ENCODE data around the gene THY1. TPM values are rescaled to one million over a fixed set of nuclear protein-coding genes. Genes with fewer than 3 reads are reported as not detected.

THY1 gene
- polyA plus RNA-seq, 1 donor (not counting 4 experiments of a cell fraction or from before 2014, with no cell fraction given), result 2.4 TPM

DNA sequence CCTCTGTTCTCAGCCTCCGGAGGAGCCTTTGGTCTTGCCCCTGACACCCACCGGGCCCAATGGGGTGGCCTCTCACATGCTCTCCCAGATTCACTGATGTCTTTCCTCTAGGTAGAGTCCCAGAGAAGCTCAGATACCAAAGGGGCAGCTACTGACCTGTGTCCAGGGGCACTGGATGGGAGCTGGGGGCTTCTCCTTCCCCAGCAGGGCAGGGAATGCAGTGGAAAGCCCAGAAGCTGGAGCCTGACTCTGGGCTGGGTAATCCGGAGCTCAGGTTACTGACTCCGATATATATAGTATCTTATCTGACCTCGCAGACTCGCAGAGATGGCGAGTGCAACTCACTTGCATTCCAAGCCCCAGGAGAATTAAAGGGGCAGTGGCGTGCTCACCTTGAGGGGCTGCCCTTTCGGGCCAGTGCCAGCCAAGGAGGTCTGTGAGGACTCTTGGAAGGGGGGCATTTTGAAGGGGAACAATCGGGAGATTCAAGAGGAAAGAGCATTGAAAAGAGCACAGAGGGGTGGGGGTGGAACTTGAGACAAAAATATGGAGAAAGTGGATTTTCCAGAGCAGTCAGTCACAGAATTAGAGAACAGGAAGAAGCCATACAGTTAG, 44.0 kb downstream of the THY1 start:
- Histone ChIP-seq H2AFZ (ENCODE audit: control insufficient read depth, low read length) (no peak overlapping the region), H3K4me3 (ENCODE audit: control insufficient read depth in 2 of 3, extremely low read depth in 1 of 3, insufficient read depth in 2 of 3, low read depth in 1 of 3, low read length in 3 of 3) (no peak overlapping the region), H3K36me3 (ENCODE audit: control insufficient read depth in 2 of 2, extremely low read depth in 1 of 2, insufficient read depth in 2 of 2, low read length in 2 of 2) (no peaks in the 10 kb centered on the region), H3K9ac (ENCODE audit: control insufficient read depth, extremely low read depth, insufficient read depth, low read length) (no peak overlapping the region), H3K4me2 (ENCODE audit: control insufficient read depth, extremely low read depth, insufficient read depth, low read depth, low read length) (no peak overlapping the region), H3K9me1 (ENCODE audit: control insufficient read depth, extremely low read depth, insufficient read depth, low read length) (peaks cover 2% of the 10 kb centered on the region), H3K27me3 (ENCODE audit: control insufficient read depth, extremely low read depth, insufficient read depth, low read length) (peaks cover 3% of the 10 kb centered on the region), H3K9me3 (ENCODE audit: control insufficient read depth, low read depth, low read length) (no peaks in the 10 kb centered on the region), H3K4me1 (ENCODE audit: control insufficient read depth, extremely low read depth, insufficient read depth, low read length) (peaks cover 34% of the 10 kb centered on the region), H4K20me1 (ENCODE audit: control insufficient read depth, extremely low read depth, insufficient read depth, low read length) (no peaks in the 10 kb centered on the region), H3K79me2 (ENCODE audit: control insufficient read depth, insufficient read depth, low read length) (no peaks in the 10 kb centered on the region), H3K27ac (ENCODE audit: control insufficient read depth, insufficient read depth, low read length) (no peak overlapping the region)
- dilution Hi-C loops (cut with MboI; ENCODE audit: extremely low pct_ligation_motif_present, low sequenced_read_pairs), result no loop called here
- DNase-seq (ENCODE audit: low read depth, low spot score) (no peak), FAIRE-seq (no peak)
- no peak for TF ChIP-seq EZH2 (IDR thresholded peaks at IDR 0.05; ENCODE audit: low read length)
- TF ChIP-seq, protein P1, sequence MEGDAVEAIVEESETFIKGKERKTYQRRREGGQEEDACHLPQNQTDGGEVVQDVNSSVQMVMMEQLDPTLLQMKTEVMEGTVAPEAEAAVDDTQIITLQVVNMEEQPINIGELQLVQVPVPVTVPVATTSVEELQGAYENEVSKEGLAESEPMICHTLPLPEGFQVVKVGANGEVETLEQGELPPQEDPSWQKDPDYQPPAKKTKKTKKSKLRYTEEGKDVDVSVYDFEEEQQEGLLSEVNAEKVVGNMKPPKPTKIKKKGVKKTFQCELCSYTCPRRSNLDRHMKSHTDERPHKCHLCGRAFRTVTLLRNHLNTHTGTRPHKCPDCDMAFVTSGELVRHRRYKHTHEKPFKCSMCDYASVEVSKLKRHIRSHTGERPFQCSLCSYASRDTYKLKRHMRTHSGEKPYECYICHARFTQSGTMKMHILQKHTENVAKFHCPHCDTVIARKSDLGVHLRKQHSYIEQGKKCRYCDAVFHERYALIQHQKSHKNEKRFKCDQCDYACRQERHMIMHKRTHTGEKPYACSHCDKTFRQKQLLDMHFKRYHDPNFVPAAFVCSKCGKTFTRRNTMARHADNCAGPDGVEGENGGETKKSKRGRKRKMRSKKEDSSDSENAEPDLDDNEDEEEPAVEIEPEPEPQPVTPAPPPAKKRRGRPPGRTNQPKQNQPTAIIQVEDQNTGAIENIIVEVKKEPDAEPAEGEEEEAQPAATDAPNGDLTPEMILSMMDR (optimal IDR thresholded peaks at IDR 0.05 in 1 of 3, IDR thresholded peaks at IDR 0.05 in 1 of 3, conservative IDR thresholded peaks at IDR 0.05 in 1 of 3; ENCODE audit: extremely low read depth in 1 of 3, insufficient read depth in 2 of 3, low read length in 3 of 3), result no peak

DNA sequence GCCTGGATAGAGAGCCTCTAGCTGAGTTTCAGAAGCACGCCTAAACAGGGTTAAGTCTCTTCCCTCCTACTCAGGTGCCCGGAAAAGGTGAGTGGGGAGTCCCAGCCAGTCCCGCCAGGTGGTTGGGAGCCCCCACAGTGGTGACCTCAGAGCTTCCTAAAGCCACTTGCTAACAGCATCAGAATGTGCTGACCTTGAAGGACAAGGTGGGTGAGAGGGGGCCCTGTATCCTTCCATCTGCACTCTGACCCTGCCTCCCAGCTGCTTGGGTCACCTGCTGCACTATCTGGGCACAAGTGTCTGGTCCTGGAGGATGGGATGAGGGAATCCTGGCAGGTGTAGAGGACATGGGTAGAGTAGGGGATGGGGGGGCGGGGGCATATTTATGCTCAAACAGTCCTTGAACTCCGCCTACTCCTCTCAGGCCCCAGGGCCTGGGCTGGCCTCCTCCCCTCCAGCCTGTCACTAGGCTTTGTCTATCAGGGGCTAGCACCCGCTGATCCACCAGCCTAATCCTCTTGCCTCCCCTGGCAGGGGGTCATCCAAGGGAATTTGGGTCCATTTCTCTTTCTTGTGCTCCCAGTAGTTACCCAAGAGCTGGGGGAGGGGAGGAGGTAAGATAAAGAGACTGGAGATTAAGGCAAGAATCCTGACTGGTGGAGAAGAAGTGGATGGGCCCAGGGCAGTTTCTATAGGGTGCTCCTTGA, 44.9 kb downstream of the THY1 start:
- peaks cover 2% of the 10 kb centered on the region for H3K9me1 ChIP-seq (ENCODE audit: control insufficient read depth, extremely low read depth, insufficient read depth, low read length)
- H3K79me2 ChIP-seq (ENCODE audit: control insufficient read depth, insufficient read depth, low read length), result no peaks in the 10 kb centered on the region
- no peaks in the 10 kb centered on the region for H4K20me1 ChIP-seq (ENCODE audit: control insufficient read depth, extremely low read depth, insufficient read depth, low read length)
- H3K27ac ChIP-seq (ENCODE audit: control insufficient read depth, insufficient read depth, low read length), result no peak overlapping the region
- H3K36me3 ChIP-seq (ENCODE audit: control insufficient read depth in 2 of 2, extremely low read depth in 1 of 2, insufficient read depth in 2 of 2, low read length in 2 of 2), result no peaks in the 10 kb centered on the region
- H2AFZ ChIP-seq (ENCODE audit: control insufficient read depth, low read length), result no peak overlapping the region
- H3K4me3 ChIP-seq (ENCODE audit: control insufficient read depth in 2 of 3, extremely low read depth in 1 of 3, insufficient read depth in 2 of 3, low read depth in 1 of 3, low read length in 3 of 3), result peak overlapping the region in 1 of 3 experiments; percentile 37
- no peaks in the 10 kb centered on the region for H3K9me3 ChIP-seq (ENCODE audit: control insufficient read depth, low read depth, low read length)
- H3K4me2 ChIP-seq (ENCODE audit: control insufficient read depth, extremely low read depth, insufficient read depth, low read depth, low read length), result peak overlapping the region; percentile 46
- FAIRE-seq (no peak), DNase-seq (ENCODE audit: low read depth, low spot score) (no peak)
- no peak for TF ChIP-seq EZH2 (IDR thresholded peaks at IDR 0.05; ENCODE audit: low read length)
- TF ChIP-seq, protein P1 (optimal IDR thresholded peaks at IDR 0.05 in 1 of 3, IDR thresholded peaks at IDR 0.05 in 1 of 3, conservative IDR thresholded peaks at IDR 0.05 in 1 of 3; ENCODE audit: extremely low read depth in 1 of 3, insufficient read depth in 2 of 3, low read length in 3 of 3), result no peak
- dilution Hi-C loops (cut with MboI; ENCODE audit: extremely low pct_ligation_motif_present, low sequenced_read_pairs), result no loop called here
- no peak overlapping the region for H3K9ac ChIP-seq (ENCODE audit: control insufficient read depth, extremely low read depth, insufficient read depth, low read length)
- H3K4me1 ChIP-seq (ENCODE audit: control insufficient read depth, extremely low read depth, insufficient read depth, low read length), result peaks cover 34% of the 10 kb centered on the region
- peaks cover 2% of the 10 kb centered on the region for H3K27me3 ChIP-seq (ENCODE audit: control insufficient read depth, extremely low read depth, insufficient read depth, low read length)

All from keratinocyte (primary cell).